Measurements from ENCODE around the gene AKAP3. TPM values are rescaled to one million over a fixed set of nuclear protein-coding genes. Genes with fewer than 3 reads are reported as not detected.

The AKAP3 gene
- total RNA-seq: 1 to 10 TPM; 3.4 to 8.2 TPM

DNA sequence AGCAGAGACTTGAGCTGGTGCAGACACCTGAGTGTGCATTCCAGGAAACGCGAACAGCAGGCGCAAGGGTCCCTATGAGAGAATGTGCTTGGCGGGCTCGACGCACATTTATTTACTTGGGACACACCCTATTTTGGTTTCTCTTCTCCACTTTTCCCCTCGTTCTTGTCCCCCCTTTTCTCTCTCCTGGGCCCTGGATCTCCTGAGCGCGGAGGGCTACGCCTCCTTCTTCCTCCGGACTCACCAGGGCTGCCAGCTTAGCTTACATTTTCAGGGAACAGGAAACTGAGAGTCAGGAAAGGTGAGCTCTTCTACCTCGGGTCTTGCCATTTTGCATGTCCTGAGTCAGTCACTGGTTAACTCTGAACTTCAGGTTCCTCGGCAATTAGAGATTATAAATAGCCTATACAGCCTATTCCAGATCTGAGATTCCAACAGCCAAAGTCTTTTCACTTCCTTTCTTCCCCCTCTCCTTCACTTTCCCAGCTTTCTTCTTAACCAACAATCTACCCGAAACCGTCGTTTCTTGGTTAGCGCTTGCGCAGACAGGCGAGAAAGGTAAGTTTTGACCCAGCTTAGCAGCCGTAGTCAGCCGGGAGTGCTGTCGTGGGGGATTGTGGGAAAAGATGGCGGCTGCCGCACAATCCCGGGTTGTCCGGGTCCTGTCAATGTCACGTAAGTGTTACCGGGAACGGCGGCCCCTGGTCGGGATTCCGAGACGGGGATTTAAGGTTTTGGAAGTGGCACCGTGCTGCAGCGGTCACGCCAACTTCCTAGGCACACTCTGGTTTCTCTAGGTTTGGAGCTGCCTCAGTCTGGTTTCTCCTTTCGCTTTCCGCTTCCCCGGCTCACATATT is at the start of gene AKAP3, which contains the start of gene NDUFA9:
TSS of gene AKAP3 (minus strand) at position 551 of the 857 bp plus-strand sequence. CDS start 10,855 bp downstream, outside the sequence.
TSS of gene NDUFA9 (plus strand) at position 614 of the 857 bp plus-strand sequence. CDS start at position 627, 13 bp downstream.
- TF ChIP-seq POLR2A (IDR thresholded peaks at IDR 0.05): peak in 2 of 3 donors; percentile 73 to 84
- TF ChIP-seq, protein P1, sequence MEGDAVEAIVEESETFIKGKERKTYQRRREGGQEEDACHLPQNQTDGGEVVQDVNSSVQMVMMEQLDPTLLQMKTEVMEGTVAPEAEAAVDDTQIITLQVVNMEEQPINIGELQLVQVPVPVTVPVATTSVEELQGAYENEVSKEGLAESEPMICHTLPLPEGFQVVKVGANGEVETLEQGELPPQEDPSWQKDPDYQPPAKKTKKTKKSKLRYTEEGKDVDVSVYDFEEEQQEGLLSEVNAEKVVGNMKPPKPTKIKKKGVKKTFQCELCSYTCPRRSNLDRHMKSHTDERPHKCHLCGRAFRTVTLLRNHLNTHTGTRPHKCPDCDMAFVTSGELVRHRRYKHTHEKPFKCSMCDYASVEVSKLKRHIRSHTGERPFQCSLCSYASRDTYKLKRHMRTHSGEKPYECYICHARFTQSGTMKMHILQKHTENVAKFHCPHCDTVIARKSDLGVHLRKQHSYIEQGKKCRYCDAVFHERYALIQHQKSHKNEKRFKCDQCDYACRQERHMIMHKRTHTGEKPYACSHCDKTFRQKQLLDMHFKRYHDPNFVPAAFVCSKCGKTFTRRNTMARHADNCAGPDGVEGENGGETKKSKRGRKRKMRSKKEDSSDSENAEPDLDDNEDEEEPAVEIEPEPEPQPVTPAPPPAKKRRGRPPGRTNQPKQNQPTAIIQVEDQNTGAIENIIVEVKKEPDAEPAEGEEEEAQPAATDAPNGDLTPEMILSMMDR (IDR thresholded peaks at IDR 0.05): peak in 1 of 7 experiments; percentile 22
- Histone ChIP-seq H3K27me3 (no peaks in the 10 kb centered on the region), H3K4me1 (peaks cover 25% of the 10 kb centered on the region), H3K9me3 (no peaks in the 10 kb centered on the region), H3K27ac (peak within 1 kb of the TSS; percentile 76 to 90 (median 88)), H3K36me3 (replicated peaks in 1 of 2; ENCODE audit: insufficient read depth in 1 of 2, low read depth in 2 of 2) (no peaks in the 10 kb centered on the region), H3K4me3 (peak within 1 kb of the TSS; percentile 29 to 61)
- WGBS, 2 donors: 0% methylated on average over 38 to 39 of the region's 39 CpGs
- ATAC-seq (peak; percentile 98), DNase-seq (peak; percentile 80 to 89 (median 86))
- intact Hi-C loops (cut with DNase I): no loop called here

GRCh38 chr12:4690760-4691159 is 41.9 kb upstream of the AKAP3 start:
- no peak for TF ChIP-seq POLR2A (IDR thresholded peaks at IDR 0.05)
- TF ChIP-seq, protein P1 (IDR thresholded peaks at IDR 0.05): no peak
- ATAC-seq (no peak), DNase-seq (no peak)
- no peaks in the 10 kb centered on the region for H3K9me3 ChIP-seq
- no peaks in the 10 kb centered on the region for H3K27me3 ChIP-seq
- H3K27ac ChIP-seq: no peak overlapping the region
- WGBS, 2 donors: 93 to 98% methylated on average over 5 of the region's 5 CpGs
- no peak overlapping the region for H3K4me3 ChIP-seq
- H3K36me3 ChIP-seq (replicated peaks in 1 of 2; ENCODE audit: insufficient read depth in 1 of 2, low read depth in 2 of 2): peaks cover 0 to 11% of the 10 kb centered on the region in 2 donors
- H3K4me1 ChIP-seq: no peaks in the 10 kb centered on the region
- intact Hi-C loops (cut with DNase I): no loop called here

DNA sequence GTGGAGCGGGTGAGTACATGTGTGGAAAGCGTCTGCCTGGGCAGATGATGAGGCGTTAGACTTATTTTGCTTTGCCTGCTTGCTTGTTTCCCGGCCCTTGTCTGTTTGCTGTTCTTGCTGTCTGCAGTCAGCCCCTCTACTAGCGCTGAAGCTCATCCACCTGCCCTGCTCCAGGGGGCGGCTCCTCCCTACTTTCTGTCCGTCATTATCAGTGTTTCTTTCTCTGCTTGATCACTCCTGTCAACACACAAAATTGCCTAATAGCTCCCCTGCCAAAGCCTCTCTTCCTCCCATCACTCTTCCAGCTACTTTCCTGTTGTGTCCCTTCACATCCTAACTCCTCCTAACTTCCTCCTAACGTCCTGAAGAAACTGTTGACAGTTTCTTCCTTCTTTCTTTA is 36.5 kb upstream of the AKAP3 start:
- Histone ChIP-seq H3K9me3 (no peaks in the 10 kb centered on the region), H3K27ac (no peak overlapping the region), H3K4me3 (no peak overlapping the region), H3K27me3 (no peaks in the 10 kb centered on the region), H3K4me1 (no peaks in the 10 kb centered on the region), H3K36me3 (replicated peaks in 1 of 2; ENCODE audit: insufficient read depth in 1 of 2, low read depth in 2 of 2) (peaks cover 0 to 24% of the 10 kb centered on the region in 2 donors)
- intact Hi-C loops (cut with DNase I): no loop called here
- DNase-seq: no peak
- 85 to 91% methylated on average over 8 of the region's 8 CpGs for WGBS, 2 donors
- TF ChIP-seq, protein P1 (IDR thresholded peaks at IDR 0.05): no peak
- TF ChIP-seq POLR2A (IDR thresholded peaks at IDR 0.05): no peak
- no peak for ATAC-seq

DNA sequence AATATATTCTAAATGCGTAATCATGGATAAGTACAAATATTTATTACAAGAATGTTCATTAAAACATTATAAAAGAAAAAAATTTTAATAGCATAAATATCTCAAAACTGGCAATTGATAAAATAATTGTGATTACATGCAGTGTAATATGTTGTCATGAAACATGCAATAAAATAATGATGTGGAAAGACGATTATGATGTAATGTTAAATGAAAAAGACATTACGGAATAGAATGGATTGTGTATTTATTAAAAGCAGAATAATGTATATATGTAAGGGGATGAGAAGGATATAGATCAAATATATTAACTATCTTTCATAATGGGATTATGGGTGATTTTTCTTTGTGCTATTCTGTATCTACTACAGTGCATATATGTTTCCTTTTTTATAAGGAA is 32.9 kb upstream of the AKAP3 start:
- H3K9me3 ChIP-seq: no peaks in the 10 kb centered on the region
- WGBS, 2 donors: 80 to 94% methylated on average over 3 of the region's 3 CpGs
- H3K4me1 ChIP-seq: no peaks in the 10 kb centered on the region
- no peak overlapping the region for H3K27ac ChIP-seq
- TF ChIP-seq, protein P1 (IDR thresholded peaks at IDR 0.05): no peak
- TF ChIP-seq POLR2A (IDR thresholded peaks at IDR 0.05): no peak
- ATAC-seq (no peak), DNase-seq (no peak)
- no peak overlapping the region for H3K4me3 ChIP-seq
- intact Hi-C loops (cut with DNase I): no loop called here
- peaks cover 0 to 18% of the 10 kb centered on the region in 2 donors for H3K36me3 ChIP-seq (replicated peaks in 1 of 2; ENCODE audit: insufficient read depth in 1 of 2, low read depth in 2 of 2)
- no peaks in the 10 kb centered on the region for H3K27me3 ChIP-seq
